Measurements from ENCODE around the gene NEURL2.

The NEURL2 gene

DNA sequence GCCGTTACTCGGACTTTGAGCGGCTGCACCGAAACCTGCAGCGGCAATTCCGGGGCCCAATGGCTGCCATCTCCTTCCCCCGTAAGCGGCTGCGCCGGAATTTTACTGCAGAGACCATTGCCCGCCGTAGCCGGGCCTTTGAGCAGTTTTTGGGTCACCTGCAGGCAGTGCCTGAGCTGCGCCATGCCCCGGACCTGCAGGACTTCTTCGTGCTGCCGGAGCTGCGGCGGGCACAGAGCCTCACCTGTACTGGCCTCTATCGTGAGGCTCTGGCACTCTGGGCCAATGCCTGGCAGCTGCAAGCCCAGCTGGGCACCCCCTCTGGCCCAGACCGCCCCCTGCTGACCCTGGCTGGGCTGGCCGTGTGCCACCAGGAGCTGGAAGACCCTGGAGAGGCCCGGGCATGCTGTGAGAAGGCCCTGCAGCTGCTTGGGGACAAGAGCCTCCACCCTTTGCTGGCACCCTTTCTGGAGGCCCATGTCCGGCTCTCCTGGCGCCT, 50.3 kb downstream of the NEURL2 start:
- H3K4me3 ChIP-seq (ENCODE audit: low read length) = no peak overlapping the region
- no peak for TF ChIP-seq ZNF274 (IDR thresholded peaks at IDR 0.05; ENCODE audit: low read depth, low read length)

Measured in GM08714 (cell line).